ENCODE results near the gene DCAF16.

The DCAF16 gene

DNA sequence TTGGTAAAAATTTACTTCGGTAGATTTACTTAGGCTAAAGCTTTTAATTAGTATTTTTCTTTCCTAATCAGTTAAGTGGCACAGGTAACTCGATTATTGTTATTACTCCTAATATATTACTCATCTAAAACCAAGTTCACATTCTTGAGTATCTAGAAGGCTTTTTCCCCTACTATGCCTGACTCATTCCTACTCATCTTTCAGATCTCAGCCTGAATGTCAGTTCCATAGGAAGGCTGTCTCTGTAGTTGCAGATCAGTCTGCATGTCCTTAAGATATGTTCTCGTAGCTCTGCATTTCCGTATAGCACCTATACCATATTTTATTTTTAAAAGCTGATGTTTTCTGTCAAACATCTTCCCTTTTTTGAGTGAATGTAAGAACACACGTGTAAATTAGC is 23.2 kb downstream of the DCAF16 start:
- no peak for DNase-seq
- intact Hi-C loops (cut with DNase I): no loop called here

DNA sequence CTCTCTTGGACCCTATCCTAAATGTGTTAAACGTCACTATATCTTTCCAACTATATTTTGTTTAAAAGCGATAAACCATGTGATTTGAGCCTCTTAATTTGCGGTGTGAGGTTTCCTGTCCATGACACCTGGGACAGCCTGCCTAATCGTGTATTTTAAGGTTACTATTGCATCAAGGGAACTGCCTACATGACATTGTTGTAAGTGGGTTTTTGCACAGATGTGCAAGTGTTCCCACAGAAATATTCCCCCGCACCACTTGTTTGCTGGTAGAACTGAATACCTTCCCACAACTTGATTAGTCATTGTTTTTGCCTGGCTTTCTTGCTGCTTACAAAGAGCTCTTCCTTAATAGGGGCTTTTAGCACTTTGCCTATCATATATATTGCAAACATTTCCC is 24.0 kb downstream of the DCAF16 start:
- intact Hi-C loops (cut with DNase I): no loop called here
- DNase-seq: no peak

DNA sequence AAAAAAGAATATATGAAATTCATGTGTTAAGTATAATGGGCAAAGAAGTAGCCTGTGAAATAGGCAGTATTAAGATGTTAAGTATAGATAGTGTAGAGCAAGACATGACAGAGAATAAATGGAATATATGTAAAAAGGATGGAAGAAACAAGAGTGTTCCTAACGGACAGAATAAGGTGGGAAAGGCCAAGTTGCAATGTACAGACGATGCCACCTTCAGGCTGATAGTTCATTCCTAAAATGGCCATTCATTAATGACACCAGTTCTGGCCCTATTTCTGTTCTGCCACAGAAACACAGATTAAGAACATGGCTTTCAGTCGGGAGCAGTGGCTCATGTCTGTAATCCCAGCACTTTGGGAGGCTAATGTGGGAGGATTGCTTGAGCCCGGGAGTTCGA is 24.7 kb downstream of the DCAF16 start:
- DNase-seq: no peak
- intact Hi-C loops (cut with DNase I): no loop called here

DNA sequence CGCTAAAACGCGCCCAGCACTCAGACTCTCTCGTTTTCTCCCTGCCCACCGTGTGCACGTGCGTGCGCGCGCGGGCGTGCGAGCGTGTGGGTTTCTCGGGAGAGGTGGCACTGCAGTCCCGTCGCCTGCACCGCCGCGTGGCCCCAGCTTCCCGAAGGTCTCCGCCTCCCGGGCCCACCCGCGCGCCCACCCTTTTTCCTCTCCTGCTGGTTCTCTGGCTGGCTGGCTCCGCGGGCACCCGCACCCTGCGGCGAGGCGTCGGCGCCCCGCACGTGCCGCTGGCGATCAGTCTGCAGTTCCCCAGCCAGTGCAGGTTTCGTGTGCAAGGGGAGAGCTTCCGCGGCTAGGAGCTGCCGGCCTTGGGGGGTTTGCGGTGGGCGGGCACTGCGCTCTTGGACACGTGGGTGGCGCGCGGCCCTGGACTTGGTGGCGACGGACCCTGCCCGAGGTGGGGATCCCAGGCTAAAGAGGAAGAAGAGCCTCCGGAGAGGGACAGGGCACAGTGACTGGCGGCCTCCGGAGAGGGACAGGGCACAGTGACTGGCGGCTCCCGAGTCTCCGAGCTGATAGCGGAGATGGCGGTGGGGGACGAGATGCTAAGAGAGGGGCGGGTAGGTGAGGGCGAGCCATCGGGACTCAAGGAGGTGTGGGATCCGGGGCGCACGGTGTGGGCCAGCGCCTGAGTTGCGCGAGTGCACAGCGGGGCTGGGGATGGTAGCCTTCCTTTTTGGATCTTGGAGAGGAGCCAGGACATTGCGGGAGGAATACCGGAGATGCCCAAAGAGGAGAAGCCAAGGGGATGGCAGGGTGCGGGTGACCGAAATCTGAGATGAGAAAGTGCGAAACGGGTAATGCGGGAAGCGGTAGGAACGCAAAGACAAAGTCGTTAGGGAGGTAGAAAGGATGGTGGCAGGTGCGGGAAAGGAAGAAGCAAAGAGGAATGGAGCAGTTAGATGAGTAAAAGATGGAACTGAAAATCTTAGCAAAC is 29.0 kb downstream of the DCAF16 start, which contains the start of gene FAM184B:
FAM184B (minus strand) TSS at position 322 of the 988 bp plus-strand sequence. CDS start 322 bp downstream, outside the sequence.
- intact Hi-C loops (cut with DNase I): no loop called here
- DNase-seq: peak in 9 of 10 donors; percentile 16 to 89 (median 36)

DNA sequence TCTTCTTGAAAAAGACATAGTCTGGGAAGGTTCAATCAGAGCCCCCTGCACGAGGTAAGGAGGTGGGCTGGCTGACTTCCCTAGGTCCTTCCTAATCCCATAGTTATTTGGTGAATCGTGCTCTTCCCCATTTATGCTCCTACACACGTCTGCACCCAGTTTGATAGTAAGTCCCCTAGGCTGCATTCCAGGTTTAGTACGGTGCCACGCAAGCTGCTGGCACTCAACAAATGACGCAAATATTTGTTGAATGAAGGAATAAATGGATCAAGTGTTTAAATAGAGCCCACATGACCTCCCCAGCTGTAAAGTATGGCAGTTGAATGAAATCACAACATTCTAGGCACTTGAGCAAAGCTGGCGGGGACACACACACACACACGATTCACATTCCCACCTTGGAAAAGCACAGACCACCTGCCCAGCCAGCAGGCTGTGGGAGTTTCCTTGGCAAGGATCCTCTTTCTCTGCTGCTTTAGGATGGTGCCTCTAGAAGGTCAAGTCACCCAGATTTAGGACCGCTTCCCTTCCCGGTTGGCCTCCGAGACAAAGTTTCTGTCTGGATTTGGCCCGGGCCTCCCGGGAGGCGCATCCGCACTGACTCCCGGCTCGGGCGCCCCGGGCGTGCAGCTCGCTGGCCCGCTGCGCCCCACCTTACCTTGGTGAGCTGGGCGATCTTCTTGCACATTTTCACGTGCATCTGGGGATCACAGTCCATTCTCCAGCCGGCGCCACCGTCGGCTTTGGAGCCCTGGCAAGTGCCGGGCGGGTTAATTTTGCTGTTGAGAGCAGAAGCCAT is 29.9 kb downstream of the DCAF16 start:
- peak in 2 of 10 donors; percentile 9 to 80 for DNase-seq
- intact Hi-C loops (cut with DNase I): no loop called here

DNA sequence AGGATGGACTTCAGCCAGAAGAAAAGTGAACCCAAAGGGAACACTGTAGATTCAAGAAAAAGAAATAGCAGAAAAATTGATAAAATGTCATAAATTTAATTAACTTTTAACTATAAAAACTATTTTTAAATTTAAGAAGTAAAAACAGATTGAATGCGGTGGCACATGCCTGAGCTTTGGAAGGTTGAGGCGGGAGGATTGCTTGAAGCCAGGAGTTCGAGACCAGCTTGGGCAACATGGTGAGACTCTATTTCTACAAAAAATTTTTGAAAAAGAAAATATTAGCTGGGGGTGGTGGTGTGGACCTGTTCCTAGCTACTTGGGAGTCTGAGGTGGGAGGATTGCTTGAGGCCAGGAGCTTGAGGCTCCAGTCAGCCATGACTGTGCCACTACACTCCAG is 32.1 kb downstream of the DCAF16 start:
- DNase-seq: no peak
- intact Hi-C loops (cut with DNase I): no loop called here

DNA sequence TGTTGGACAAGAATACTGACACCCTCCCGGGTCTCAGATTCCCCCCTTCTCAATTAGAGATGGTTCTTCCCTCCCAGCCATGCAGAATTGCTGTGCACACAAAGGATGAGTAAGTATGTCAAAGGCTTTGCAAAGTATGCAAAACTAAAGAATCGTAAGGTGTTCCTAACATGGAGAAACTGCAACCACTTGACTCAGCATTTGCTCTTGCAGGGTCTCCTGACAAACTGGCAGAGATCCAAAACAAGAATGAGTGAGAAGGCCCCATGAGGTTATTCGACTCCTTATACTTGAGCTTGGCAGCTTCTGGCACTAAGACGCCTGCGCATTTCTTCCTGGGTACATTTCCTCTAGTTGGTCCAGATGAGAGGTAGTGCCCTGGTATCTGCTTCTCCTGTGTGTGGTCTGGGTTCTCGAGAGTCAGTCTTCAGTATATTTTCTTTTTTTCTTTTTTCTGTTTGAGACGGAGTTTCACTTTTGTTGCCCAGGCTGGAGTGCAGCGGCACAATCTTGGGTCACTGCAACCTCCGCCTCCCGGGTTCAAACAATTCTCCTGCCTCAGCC is 37.3 kb downstream of the DCAF16 start:
- no peak for DNase-seq
- intact Hi-C loops (cut with DNase I): no loop called here

DNA sequence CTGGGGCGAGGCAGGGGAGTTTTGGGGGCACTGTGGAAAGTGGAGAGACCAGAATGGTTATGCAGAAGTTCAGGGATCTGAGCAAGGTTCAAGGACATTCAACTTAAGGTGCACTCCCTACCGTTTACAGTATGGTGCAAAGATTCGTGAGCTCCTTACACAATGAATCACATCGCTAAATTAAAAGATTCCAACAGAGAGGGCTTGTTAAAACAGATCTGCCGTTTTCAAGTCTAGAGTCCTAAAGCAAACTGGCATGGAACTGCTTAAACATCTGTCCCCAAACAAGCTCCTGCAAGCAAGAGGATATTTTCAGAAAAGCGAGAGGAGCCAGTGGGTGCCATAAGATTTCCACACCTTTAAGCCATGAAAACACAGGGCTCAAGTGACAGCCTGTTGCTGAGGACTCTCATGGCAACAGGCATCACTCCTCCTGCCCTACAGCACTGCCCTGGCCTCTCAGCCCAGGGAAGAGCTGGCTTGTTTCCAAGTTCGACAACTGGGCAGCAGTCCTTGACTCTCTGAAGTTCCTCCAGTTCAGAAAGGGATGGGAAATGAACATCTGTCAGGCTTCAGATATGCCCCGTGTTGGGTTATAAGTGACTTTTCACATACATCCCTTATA is 39.2 kb downstream of the DCAF16 start:
- intact Hi-C loops (cut with DNase I): no loop called here
- DNase-seq: no peak

DNA sequence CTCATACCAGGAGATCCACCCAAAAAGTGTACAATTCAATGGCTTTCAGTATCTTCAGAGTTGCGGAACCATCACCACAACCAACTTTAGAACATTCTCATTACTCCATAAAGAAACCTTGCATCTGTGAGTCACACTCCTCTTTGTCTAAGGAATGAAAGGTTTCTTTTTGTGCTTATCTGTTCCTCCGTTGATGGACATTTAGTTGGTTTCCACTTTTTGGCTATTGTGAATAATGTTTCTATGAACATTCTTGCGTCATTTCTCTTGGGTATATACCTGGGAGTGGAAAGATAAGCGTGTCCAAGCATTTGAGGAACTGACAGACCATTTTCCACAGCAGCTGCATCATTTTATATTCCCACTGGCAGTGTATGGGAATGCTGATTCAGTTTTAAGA is 39.7 kb downstream of the DCAF16 start:
- no peak for DNase-seq
- intact Hi-C loops (cut with DNase I): no loop called here

DNA sequence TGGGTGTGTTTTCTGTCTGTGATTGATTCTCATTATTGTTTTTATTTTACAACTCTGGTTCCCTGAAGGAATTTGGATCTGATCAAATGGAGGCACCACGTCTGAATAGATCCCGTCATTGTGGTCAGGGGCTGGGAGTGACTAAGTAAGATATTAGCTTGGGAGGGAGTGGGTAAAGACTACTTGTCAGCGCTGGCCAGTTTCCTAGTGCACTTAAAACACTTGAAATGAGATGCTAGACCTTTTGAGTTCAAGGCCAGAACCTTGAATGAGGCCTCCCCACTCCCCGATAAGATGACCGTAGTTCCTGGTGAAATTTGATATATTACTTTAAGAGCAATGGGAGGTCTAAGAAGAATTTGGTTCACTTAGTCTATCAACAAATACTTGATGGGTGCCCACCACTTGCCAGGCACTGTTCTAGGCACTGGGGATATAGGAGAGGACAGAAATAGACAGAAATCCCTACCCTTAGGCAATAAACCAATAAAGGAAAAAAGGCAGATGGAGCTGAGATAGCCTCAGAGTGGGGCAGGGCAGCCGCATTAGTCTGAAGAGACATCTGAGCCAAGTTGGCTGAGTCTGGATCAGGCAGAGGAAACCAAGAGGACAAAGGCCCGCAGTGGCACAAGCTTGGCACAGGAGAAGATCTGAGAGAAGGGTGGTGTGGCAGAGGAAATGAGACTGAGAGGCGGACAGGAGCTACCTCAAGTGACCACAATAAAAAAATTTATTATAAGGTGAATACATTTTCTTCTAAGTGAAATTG is 41.0 kb downstream of the DCAF16 start:
- no peak for DNase-seq
- intact Hi-C loops (cut with DNase I): no loop called here

DNA sequence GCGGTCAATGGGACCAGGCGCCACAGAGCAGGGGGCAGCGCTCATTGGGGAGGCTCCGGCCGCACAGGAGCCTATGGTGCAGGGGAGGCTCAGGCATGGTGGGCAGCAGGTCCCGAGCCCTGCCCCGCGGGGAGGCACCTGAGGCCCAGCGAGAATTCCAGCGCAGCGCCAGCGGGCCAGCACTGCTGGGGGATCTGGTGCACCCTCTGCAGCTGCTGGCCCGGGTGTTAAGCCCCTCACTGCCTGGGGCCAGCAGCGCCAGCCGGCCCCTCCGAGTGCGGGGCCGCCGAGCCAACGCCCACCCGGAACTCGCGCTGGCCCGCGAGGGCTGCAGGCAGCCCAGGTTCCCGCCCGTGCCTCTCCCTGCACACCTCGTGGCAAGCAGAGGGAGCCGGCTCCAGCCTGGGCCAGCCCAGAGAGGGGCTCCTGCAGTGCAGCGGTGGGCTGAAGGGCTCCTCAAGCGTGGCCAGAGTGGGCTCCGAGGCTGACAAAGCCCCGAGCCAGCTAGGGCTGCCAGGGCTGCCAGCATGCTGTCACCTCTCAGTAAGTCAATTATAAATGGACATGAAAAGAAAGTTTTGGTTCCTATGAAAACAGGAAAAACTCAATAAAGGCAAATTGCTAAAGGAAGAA is 43.6 kb downstream of the DCAF16 start:
- no peak for DNase-seq
- intact Hi-C loops (cut with DNase I): no loop called here

DNA sequence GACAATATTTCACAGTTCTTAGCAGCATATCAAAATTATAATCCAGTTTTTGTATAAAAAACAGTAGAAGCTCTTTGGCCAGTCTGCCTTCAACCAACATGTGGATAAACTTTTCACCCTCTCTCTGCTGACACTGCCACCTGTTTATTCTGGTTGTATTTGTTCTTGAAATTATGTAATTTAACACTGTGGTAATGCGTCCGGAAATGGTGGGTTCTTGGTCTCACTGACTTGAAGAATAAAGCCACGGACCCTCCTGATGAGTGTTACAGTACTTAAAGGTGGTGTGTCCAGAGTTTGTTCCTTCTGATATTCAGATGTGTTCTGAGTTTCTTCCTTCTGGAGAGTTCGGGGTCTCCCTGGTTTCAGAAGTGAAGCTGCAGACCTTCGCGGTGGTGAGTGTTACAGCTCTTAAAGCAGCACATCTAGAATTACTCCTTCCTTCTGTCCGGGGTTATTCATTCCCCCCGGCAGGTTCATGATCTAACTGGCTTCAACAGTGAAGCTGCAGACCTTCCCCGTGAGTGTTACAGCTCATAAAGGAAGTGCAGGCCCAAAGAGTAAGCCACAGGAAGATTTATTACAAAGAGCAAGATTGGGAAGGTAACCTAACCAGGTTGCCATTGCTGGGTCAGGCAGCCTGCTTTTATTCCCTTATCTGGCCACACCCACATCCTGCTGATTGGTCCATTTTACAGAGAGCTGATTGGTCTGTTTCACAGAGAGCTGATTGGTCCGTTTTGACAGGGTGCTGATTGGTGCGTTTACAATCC is 44.9 kb downstream of the DCAF16 start:
- intact Hi-C loops (cut with DNase I): no loop called here
- no peak for DNase-seq

DNA sequence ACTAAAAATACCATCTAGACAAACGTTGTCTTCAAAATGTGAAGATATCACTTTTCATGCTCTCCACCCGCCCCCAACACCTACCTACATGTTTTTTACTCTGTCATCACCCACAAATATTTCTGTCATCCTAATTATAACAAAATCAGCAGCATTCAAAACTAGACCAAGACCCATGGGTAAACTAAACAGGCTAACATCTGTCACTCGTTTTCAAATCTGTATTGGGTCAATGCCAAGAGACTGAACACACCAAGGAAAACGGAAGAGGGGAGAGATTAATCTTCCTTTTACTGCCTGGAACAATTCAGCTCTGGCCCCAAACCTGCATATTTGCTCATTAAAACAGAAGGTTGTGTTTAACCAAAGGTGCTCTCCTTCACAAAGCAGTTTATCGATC is 46.6 kb downstream of the DCAF16 start:
- intact Hi-C loops (cut with DNase I): no loop called here
- DNase-seq: no peak

DNA sequence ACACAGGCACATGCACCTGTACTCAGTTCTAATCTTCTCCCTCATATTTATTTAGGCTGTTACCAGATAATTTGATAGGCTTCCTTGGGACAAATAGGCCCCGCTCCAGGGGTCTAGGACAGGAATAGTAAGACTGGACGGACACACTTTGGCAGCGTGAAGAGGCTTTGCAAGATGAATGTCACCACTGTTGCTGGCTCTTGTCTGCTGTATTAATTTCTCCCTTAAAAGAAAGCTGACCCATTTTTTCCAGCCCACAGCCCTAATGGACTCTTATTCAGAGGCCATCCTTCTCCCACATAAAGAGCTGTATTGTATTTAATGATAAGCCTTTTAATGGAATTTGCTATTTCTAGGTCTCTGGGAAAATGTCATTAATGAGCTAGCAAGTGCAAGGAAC is 47.1 kb downstream of the DCAF16 start:
- intact Hi-C loops (cut with DNase I): no loop called here
- no peak for DNase-seq

DNA sequence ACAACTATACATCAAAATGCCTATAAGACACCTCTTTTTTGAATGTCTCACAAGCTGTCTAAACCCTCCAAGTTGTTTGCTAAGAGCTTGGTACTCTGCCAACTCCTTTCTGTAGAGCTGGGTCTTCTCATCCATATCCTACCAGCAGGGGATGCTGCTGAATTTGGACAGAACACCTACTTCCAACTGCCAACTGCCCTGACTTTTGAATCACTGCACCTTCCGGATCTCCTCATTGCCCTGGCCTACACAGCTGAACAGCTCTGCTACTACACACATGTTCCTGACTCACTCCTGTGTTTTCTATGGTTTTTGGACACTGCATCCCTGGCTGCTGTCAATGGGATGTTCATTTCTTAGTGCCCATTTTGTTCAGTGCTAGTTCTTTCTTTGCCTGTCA is 47.8 kb downstream of the DCAF16 start:
- DNase-seq: no peak
- intact Hi-C loops (cut with DNase I): no loop called here

DNA sequence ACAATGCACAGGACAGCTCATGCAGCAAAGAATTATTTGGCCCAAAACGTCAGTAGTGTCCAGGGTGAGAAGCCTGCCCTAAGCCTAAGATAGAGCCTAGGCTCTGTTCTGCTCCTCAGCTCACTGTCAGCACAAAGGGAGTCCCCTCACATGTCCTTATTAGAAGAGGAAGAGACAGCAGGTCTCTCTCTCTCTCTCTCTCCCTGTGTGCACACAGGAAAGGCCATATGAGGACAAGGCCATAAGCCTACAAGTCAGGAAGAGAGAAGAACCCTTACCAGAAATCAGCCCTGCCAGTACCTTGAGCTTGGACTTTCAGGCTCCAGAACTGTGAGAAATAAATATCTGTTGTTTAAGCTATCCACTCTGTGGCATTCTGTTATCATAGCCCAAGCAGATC is 49.5 kb downstream of the DCAF16 start:
- no peak for DNase-seq
- intact Hi-C loops (cut with DNase I): no loop called here

DNA sequence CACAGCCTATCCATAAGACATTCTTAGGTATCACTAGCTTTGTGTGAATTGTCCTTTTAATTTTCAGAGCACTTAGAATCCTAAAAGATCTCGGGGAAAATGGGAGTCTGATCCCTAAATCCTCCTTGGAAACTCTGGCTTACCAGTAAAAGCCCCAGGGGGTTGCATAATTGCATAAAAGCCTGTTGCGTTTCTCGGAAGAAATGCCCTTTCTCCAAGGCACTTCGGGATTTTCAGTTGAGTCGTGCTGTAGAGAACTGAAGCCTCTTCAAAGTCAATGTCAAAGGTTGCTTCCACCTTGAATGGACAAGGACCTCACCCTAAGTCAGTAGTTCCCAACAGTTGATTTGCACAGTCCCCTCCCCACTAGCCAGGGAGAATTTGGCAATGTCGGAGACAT is 49.9 kb downstream of the DCAF16 start:
- DNase-seq: no peak
- intact Hi-C loops (cut with DNase I): no loop called here

DNA sequence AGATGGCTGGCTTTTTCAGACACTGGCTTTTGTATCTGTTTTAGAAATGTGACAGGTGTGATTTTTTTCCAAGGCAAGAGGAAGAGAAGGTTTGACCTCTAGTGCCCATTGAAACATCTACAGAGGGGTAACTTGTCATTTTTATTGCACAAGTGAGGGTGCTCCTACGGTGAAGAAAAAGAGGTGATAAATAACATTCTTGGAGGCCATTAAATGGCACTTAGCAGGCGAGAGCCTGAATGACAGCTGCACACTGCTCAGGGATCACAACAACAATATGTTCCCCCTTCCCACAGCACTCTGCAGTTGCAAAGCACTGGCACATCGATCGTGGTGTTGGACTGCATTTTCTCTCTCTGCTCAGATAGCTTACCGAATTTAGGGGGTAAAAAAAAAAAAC is 52.1 kb downstream of the DCAF16 start:
- DNase-seq: no peak
- intact Hi-C loops (cut with DNase I): no loop called here

DNA sequence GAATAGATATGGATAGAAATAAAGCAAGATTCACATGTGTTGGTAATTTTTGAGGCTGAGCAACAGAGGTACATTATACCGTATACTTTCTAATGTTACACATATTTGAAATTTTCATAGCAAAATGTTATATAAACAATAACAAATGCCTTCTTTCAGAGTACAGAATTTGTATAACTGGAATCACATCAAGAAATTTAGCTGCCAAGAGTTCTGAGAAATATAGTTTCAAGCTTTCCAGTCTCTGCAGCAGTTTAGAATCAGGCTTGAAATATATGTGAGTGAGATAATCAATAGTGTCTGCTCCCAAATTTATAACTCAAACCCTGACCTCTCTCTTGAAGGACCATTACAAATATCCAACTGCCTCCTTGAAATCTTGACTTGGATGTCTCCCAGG is 52.9 kb downstream of the DCAF16 start:
- no peak for DNase-seq
- intact Hi-C loops (cut with DNase I): no loop called here

All from posterior cingulate gyrus (tissue), 11 donors.